A549 (cell line): ENCODE data around the gene SREK1IP1.

Experiments
- CHD2 ChIP-seq: fragments of 150-350 bp; IDR thresholded peaks from 2 replicates; pipeline ENCODE4 v1.6.1; 2014; ENCODE audit warnings: low read length; ENCODE audit not compliant: partially characterized antibody
- CHD4 ChIP-seq: fragments of 200-600 bp; sonication (generic); IDR thresholded peaks from 2 replicates; pipeline ENCODE4 v1.6.1; 2016; ENCODE audit warnings: antibody characterized with exemption, mild to moderate bottlenecking, borderline replicate concordance
- KDM1A ChIP-seq: fragments of 200-600 bp; sonication (generic); IDR thresholded peaks from 2 replicates; pipeline ENCODE4 v1.6.1; 2016; ENCODE audit warnings: low read depth, mild to moderate bottlenecking
- PHF8 ChIP-seq: fragments of 200-600 bp; sonication (generic); IDR thresholded peaks from 2 replicates; pipeline ENCODE4 v1.6.1; 2016; ENCODE audit warnings: low read depth, mild to moderate bottlenecking, antibody characterized with exemption, moderate library complexity, borderline replicate concordance
- TF ChIP-seq, protein P1 (sequence below): IDR thresholded peaks from 2 replicates; pipeline ENCODE4 v1.6.1; 2012
- TF ChIP-seq, protein P2 (sequence below): fragments of >200 bp; sonication (Bioruptor Twin); formaldehyde crosslinking; IDR thresholded peaks from 3 replicates; pipeline ENCODE4 v1.5.1; 2016
- TF ChIP-seq, protein P3 (sequence below): fragments of 200-600 bp; sonication (generic); IDR thresholded peaks from 2 replicates; pipeline ENCODE4 v1.6.1; 2016; ENCODE audit warnings: antibody characterized with exemption, mild to moderate bottlenecking, moderate library complexity

DNA sequence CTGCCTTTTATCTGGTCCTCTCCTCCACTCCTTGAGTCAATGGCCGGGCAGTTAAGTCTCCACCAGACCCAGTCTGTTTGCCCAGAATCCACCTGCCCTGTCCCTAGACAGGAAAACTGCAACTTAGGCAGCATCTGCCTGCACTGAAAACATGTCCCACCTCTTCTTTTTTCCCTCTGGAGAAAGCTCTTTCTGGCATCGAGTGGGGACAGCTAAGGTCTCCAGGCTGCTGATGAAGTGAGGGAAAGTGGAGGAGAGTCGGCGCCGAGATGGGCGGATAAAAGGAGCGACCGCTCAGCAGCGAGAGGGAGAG is 78.4 kb downstream of the SREK1IP1 start:
- TF ChIP-seq CHD4 (no peak), CHD2 (no peak), PHF8 (no peak), KDM1A (no peak)
- TF ChIP-seq, protein P1, sequence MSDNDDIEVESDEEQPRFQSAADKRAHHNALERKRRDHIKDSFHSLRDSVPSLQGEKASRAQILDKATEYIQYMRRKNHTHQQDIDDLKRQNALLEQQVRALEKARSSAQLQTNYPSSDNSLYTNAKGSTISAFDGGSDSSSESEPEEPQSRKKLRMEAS = no peak
- TF ChIP-seq, protein P2, sequence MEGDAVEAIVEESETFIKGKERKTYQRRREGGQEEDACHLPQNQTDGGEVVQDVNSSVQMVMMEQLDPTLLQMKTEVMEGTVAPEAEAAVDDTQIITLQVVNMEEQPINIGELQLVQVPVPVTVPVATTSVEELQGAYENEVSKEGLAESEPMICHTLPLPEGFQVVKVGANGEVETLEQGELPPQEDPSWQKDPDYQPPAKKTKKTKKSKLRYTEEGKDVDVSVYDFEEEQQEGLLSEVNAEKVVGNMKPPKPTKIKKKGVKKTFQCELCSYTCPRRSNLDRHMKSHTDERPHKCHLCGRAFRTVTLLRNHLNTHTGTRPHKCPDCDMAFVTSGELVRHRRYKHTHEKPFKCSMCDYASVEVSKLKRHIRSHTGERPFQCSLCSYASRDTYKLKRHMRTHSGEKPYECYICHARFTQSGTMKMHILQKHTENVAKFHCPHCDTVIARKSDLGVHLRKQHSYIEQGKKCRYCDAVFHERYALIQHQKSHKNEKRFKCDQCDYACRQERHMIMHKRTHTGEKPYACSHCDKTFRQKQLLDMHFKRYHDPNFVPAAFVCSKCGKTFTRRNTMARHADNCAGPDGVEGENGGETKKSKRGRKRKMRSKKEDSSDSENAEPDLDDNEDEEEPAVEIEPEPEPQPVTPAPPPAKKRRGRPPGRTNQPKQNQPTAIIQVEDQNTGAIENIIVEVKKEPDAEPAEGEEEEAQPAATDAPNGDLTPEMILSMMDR = no peak
- TF ChIP-seq, protein P3, sequence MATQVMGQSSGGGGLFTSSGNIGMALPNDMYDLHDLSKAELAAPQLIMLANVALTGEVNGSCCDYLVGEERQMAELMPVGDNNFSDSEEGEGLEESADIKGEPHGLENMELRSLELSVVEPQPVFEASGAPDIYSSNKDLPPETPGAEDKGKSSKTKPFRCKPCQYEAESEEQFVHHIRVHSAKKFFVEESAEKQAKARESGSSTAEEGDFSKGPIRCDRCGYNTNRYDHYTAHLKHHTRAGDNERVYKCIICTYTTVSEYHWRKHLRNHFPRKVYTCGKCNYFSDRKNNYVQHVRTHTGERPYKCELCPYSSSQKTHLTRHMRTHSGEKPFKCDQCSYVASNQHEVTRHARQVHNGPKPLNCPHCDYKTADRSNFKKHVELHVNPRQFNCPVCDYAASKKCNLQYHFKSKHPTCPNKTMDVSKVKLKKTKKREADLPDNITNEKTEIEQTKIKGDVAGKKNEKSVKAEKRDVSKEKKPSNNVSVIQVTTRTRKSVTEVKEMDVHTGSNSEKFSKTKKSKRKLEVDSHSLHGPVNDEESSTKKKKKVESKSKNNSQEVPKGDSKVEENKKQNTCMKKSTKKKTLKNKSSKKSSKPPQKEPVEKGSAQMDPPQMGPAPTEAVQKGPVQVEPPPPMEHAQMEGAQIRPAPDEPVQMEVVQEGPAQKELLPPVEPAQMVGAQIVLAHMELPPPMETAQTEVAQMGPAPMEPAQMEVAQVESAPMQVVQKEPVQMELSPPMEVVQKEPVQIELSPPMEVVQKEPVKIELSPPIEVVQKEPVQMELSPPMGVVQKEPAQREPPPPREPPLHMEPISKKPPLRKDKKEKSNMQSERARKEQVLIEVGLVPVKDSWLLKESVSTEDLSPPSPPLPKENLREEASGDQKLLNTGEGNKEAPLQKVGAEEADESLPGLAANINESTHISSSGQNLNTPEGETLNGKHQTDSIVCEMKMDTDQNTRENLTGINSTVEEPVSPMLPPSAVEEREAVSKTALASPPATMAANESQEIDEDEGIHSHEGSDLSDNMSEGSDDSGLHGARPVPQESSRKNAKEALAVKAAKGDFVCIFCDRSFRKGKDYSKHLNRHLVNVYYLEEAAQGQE = no peak
